Body of pancreas (tissue), 4 donors: ENCODE measurements around the gene ALPG. TPM values are rescaled to one million over a fixed set of nuclear protein-coding genes. Genes with fewer than 3 reads are reported as not detected.

Experiments used
- ATAC-seq: fragments of 150-250 bp; one replicate; pipeline ENCODE4 v1.9.1; 2016
- DNase-seq, 4 donors: peaks; one replicate each; pipeline ENCODE4 v3.0.0-alpha.2; 2019
- H3K27ac ChIP-seq, 4 donors: fragments of 200-600 bp; sonication (generic); 1 replicate in 3 of 4; 2 replicates in 1 of 4; pipeline versions ENCODE4 v1.5.1 to v1.6.1; 2016 to 2019; ENCODE audit warnings: mild to moderate bottlenecking in 1 of 4, mixed read lengths in 1 of 4, moderate library complexity in 1 of 4
- H3K27me3 ChIP-seq, 2 donors: fragments of 200-600 bp; sonication (generic); one replicate each; pipeline ENCODE4 v1.6.0; 2016; ENCODE audit warnings: mild to moderate bottlenecking in 1 of 2
- H3K36me3 ChIP-seq, 2 donors: fragments of 200-600 bp; sonication (generic); replicated peaks in 1 of 2; 2 replicates each; pipeline ENCODE4 v1.5.1; 2016; ENCODE audit warnings: low read depth in 2 of 2; ENCODE audit not compliant: insufficient read depth in 1 of 2
- H3K4me1 ChIP-seq: fragments of 200-600 bp; sonication (generic); one replicate; pipeline ENCODE4 v1.6.0; 2016
- H3K4me3 ChIP-seq, 2 donors: fragments of 200-600 bp; sonication (generic); 1 replicate in 1 of 2; 2 replicates in 1 of 2; pipeline ENCODE4 v1.5.1; 2016 to 2019
- H3K9me3 ChIP-seq, 3 donors: fragments of 200-600 bp; sonication (generic); 1 replicate in 2 of 3; 2 replicates in 1 of 3; pipeline ENCODE4 v1.5.1; 2016
- CTCF ChIP-seq, 7 experiments: fragments of 450-650 bp in 4 of 7; fragments of 200-600 bp in 3 of 7; sonication (generic) in 3 of 7; IDR thresholded peaks; one replicate each; pipeline ENCODE4 v1.5.1; 2016 to 2019; ENCODE audit warnings: antibody characterized with exemption in 7 of 7
- POLR2A ChIP-seq, 3 donors: fragments of 450-650 bp; IDR thresholded peaks; one replicate each; pipeline ENCODE4 v1.6.1; 2016; ENCODE audit warnings: antibody characterized with exemption in 3 of 3, mild to moderate bottlenecking in 2 of 3
- WGBS, 2 donors: methylation state at CpG; one replicate each; pipeline ENCODE4 v1.1.5; 2017; 5-methylcytosine and 5-hydroxymethylcytosine counted together
- intact Hi-C: fragments of 100-400 bp; cut with DNase I; formaldehyde crosslinking; loops from one replicate; pipeline ENCODE4 v1.15.1; 2023
- total RNA-seq, 2 donors: library from RNA; depleted of rRNA; stranded (reverse); fragments of >200 nt; gene quantifications; one replicate each; pipeline ENCODE4 v1.1.0, GENCODE V29; 2016

Gene ALPG
- total RNA-seq, 2 donors from 2014 or later: not detected

GRCh38 chr2:232410238-232410900 lies 3.7 kb downstream of the ALPG start:
- peaks cover 0 to 3% of the 10 kb centered on the region in 2 donors for H3K27me3 ChIP-seq
- 63 to 80% methylated on average over 4 to 7 of the region's 7 CpGs for WGBS, 2 donors
- DNase-seq (no peak), ATAC-seq (no peak)
- intact Hi-C loops: no loop called here
- no peaks in the 10 kb centered on the region for H3K4me1 ChIP-seq
- H3K4me3 ChIP-seq: no peak overlapping the region
- no peak overlapping the region for H3K27ac ChIP-seq
- no peaks in the 10 kb centered on the region for H3K36me3 ChIP-seq
- no peaks in the 10 kb centered on the region for H3K9me3 ChIP-seq
- TF ChIP-seq POLR2A (IDR thresholded peaks at IDR 0.05) (no peak), CTCF (IDR thresholded peaks at IDR 0.05) (no peak)

GRCh38 chr2:232411901-232412629 lies 5.4 kb downstream of the ALPG start:
- TF ChIP-seq CTCF (IDR thresholded peaks at IDR 0.05): no peak
- TF ChIP-seq POLR2A (IDR thresholded peaks at IDR 0.05): no peak
- Histone ChIP-seq H3K27me3 (peaks cover 0 to 3% of the 10 kb centered on the region in 2 donors), H3K9me3 (no peaks in the 10 kb centered on the region), H3K4me3 (no peak overlapping the region), H3K36me3 (no peaks in the 10 kb centered on the region), H3K4me1 (no peaks in the 10 kb centered on the region), H3K27ac (no peak overlapping the region)
- intact Hi-C loops: no loop called here
- 58 to 83% methylated on average over 3 to 6 of the region's 6 CpGs for WGBS, 2 donors
- ATAC-seq (no peak), DNase-seq (no peak)

- intact Hi-C loops: no loop called here
- no peaks in the 10 kb centered on the region for H3K36me3 ChIP-seq
- no peak for DNase-seq
- H3K27ac ChIP-seq: no peak overlapping the region
- TF ChIP-seq CTCF (IDR thresholded peaks at IDR 0.05) (no peak), POLR2A (IDR thresholded peaks at IDR 0.05) (no peak)
- no peaks in the 10 kb centered on the region for H3K9me3 ChIP-seq
- H3K4me3 ChIP-seq: no peak overlapping the region
- 49 to 61% methylated on average over 5 of the region's 5 CpGs for WGBS, 2 donors
- ATAC-seq: no peak
- H3K4me1 ChIP-seq: no peaks in the 10 kb centered on the region
- peaks cover 0 to 3% of the 10 kb centered on the region in 2 donors for H3K27me3 ChIP-seq
These were observed 6.3 kb downstream of the ALPG start for GRCh38 chr2:232412986-232413385.

- TF ChIP-seq POLR2A (IDR thresholded peaks at IDR 0.05) (no peak), CTCF (IDR thresholded peaks at IDR 0.05) (no peak)
- DNase-seq (no peak), ATAC-seq (no peak)
- Histone ChIP-seq H3K4me1 (peaks cover 20% of the 10 kb centered on the region), H3K27me3 (peaks cover 0 to 23% of the 10 kb centered on the region in 2 donors), H3K4me3 (no peak overlapping the region), H3K36me3 (no peaks in the 10 kb centered on the region), H3K9me3 (no peaks in the 10 kb centered on the region), H3K27ac (no peak overlapping the region)
- intact Hi-C loops: no loop called here
- 66 to 75% methylated on average over 5 to 8 of the region's 8 CpGs for WGBS, 2 donors
These were observed 8.6 kb downstream of the ALPG start for GRCh38 chr2:232415138-232415690.
